ENCODE results near the gene OVCA2. TPM values are rescaled to one million over a fixed set of nuclear protein-coding genes. Genes with fewer than 3 reads are reported as not detected.
A peak's percentile ranks its signal among the peaks of the same experiment; 100 is the strongest.

The OVCA2 gene
- total and polyA plus RNA-seq, 4 donors, result 16.1 to 30.6 (median 23.7) TPM

GRCh38 chr17:2085648-2085949 is 43.8 kb downstream of the OVCA2 start:
- no peaks in the 10 kb centered on the region for H3K9me3 ChIP-seq (ENCODE audit: control insufficient read depth in 4 of 4, low read length in 3 of 4)
- H3K9ac ChIP-seq (ENCODE audit: low read depth in 1 of 2, low read length in 2 of 2), result peak overlapping the region in 1 of 2 donors; percentile 10
- no peak for DNase-seq (ENCODE audit: low spot score)
- 74% methylated on average over 5 of the region's 5 CpGs for WGBS
- H3K4me3 ChIP-seq (ENCODE audit: low read depth in 1 of 3, low read length in 3 of 3), result no peak overlapping the region
- peaks cover 1 to 8% (median 5%) of the 10 kb centered on the region in 4 donors for H3K36me3 ChIP-seq (ENCODE audit: control insufficient read depth in 4 of 4, insufficient read depth in 3 of 4, low read depth in 1 of 4, low read length in 3 of 4)
- H3K27me3 ChIP-seq (ENCODE audit: control insufficient read depth in 4 of 4, insufficient read depth in 4 of 4, low read length in 3 of 4), result no peaks in the 10 kb centered on the region
- TF ChIP-seq REST (IDR thresholded peaks at IDR 0.05) (peak; percentile 12), ZBTB33 (IDR thresholded peaks at IDR 0.05) (no peak), JUND (IDR thresholded peaks at IDR 0.05) (peak; percentile 79 to 91), EGR1 (IDR thresholded peaks at IDR 0.05; ENCODE audit: low read depth in 2 of 2) (no peak)
- H3K27ac ChIP-seq (ENCODE audit: low read depth in 1 of 2, low read length in 2 of 2), result peak overlapping the region; percentile 64 to 75
- peaks cover 2 to 27% (median 17%) of the 10 kb centered on the region in 4 donors for H3K4me1 ChIP-seq (ENCODE audit: control insufficient read depth in 4 of 4, insufficient read depth in 4 of 4, low read length in 3 of 4)

- TF ChIP-seq CTCF (IDR thresholded peaks at IDR 0.05; ENCODE audit: low read depth, low read length, missing input control), result no peak
- no peak for TF ChIP-seq ATF3 (IDR thresholded peaks at IDR 0.05)
- TF ChIP-seq JUND (IDR thresholded peaks at IDR 0.05), result no peak
- no peak for TF ChIP-seq FOXA1 (IDR thresholded peaks at IDR 0.05)
- no peak for TF ChIP-seq NR2F2 (IDR thresholded peaks at IDR 0.05)
- TF ChIP-seq HNF4G (IDR thresholded peaks at IDR 0.05), result no peak
- TF ChIP-seq RAD21 (IDR thresholded peaks at IDR 0.05), result no peak
- no peak for TF ChIP-seq MAX (IDR thresholded peaks at IDR 0.05)
- TF ChIP-seq HNF4A (conservative IDR thresholded peaks at IDR 0.05), result no peak
- no peak for TF ChIP-seq TAF1 (conservative IDR thresholded peaks at IDR 0.05)
- no peak for TF ChIP-seq ZBTB33 (IDR thresholded peaks at IDR 0.05)
- no peak for TF ChIP-seq RXRA (IDR thresholded peaks at IDR 0.05)
- no peak for TF ChIP-seq SP1 (IDR thresholded peaks at IDR 0.05)
- TF ChIP-seq FOXA2 (IDR thresholded peaks at IDR 0.05), result no peak
- no peak for TF ChIP-seq GABPA (IDR thresholded peaks at IDR 0.05 in 1 of 2, conservative IDR thresholded peaks at IDR 0.05 in 1 of 2)
- TF ChIP-seq EGR1 (IDR thresholded peaks at IDR 0.05; ENCODE audit: low read depth in 2 of 2), result no peak
- no peak for TF ChIP-seq REST (IDR thresholded peaks at IDR 0.05)
- H3K4me3 ChIP-seq (ENCODE audit: low read depth in 1 of 3, low read length in 3 of 3), result no peak overlapping the region
- no peaks in the 10 kb centered on the region for H3K27me3 ChIP-seq (ENCODE audit: control insufficient read depth in 4 of 4, insufficient read depth in 4 of 4, low read length in 3 of 4)
- no peak overlapping the region for H3K9ac ChIP-seq (ENCODE audit: low read depth in 1 of 2, low read length in 2 of 2)
- H3K9me3 ChIP-seq (ENCODE audit: control insufficient read depth in 4 of 4, low read length in 3 of 4), result no peaks in the 10 kb centered on the region
- DNase-seq (ENCODE audit: low spot score), result no peak
- peaks cover under 1 to 2% (median 2%) of the 10 kb centered on the region in 4 donors for H3K36me3 ChIP-seq (ENCODE audit: control insufficient read depth in 4 of 4, insufficient read depth in 3 of 4, low read depth in 1 of 4, low read length in 3 of 4)
- peaks cover 2 to 27% (median 17%) of the 10 kb centered on the region in 4 donors for H3K4me1 ChIP-seq (ENCODE audit: control insufficient read depth in 4 of 4, insufficient read depth in 4 of 4, low read length in 3 of 4)
- peak overlapping the region; percentile 64 to 75 for H3K27ac ChIP-seq (ENCODE audit: low read depth in 1 of 2, low read length in 2 of 2)
- 84% methylated on average over 3 of the region's 3 CpGs for WGBS
Measured at GRCh38 chr17:2086306-2086705, 44.5 kb downstream of the OVCA2 start.

All from liver (tissue), 9 donors.